Right lobe of liver (tissue), 6 donors: ENCODE results near the gene PTPRN2. TPM values are rescaled to one million over a fixed set of nuclear protein-coding genes. Genes with fewer than 3 reads are reported as not detected.
"Not testable (repeated sequence)": the region's sequence is repeated elsewhere in the genome, so short reads cannot be mapped to it uniquely, and the experiment has no call there.

ENCODE experiments used
- ATAC-seq, 4 donors: fragments of 200-7000 bp; cut with Tn5 transposase; one replicate each; pipeline ENCODE4 v1.9.1; 2020; ENCODE audit warnings: mild to moderate bottlenecking in 4 of 4, moderate library complexity in 4 of 4
- DNase-seq, 3 donors: peaks; one replicate each; pipeline ENCODE4 v3.0.0-alpha.2; 2020
- H3K27ac ChIP-seq, 3 donors: fragments of 200-600 bp; one replicate each; pipeline ENCODE4 v1.8.0; 2022
- H3K27me3 ChIP-seq, 2 donors: fragments of 200-600 bp; one replicate each; pipeline ENCODE4 v1.8.0; 2022
- H3K36me3 ChIP-seq, 4 donors: fragments of 200-600 bp; sonication (generic) in 1 of 4; one replicate each; pipeline versions ENCODE4 v1.5.1 to v1.8.0; 2017 to 2022; ENCODE audit warnings: control low read depth in 1 of 4
- H3K4me1 ChIP-seq, 4 donors: fragments of 200-600 bp; sonication (generic) in 1 of 4; one replicate each; pipeline versions ENCODE4 v1.5.1 to v1.8.0; 2017 to 2022; ENCODE audit warnings: control low read depth in 1 of 4
- H3K4me3 ChIP-seq, 3 donors: fragments of 200-600 bp; one replicate each; pipeline ENCODE4 v1.8.0; 2022
- H3K9me3 ChIP-seq, 4 donors: fragments of 200-600 bp; sonication (generic) in 1 of 4; one replicate each; pipeline versions ENCODE4 v1.5.1 to v1.8.0; 2017 to 2022; ENCODE audit warnings: control low read depth in 1 of 4
- CTCF ChIP-seq, 4 donors: fragments of 200-600 bp in 3 of 4; fragments of 450-650 bp in 1 of 4; IDR thresholded peaks; one replicate each; pipeline versions ENCODE4 v1.5.1 to v1.8.0; 2016 to 2022; ENCODE audit warnings: antibody characterized with exemption in 4 of 4, mild to moderate bottlenecking in 2 of 4
- POLR2A ChIP-seq: fragments of 450-650 bp; IDR thresholded peaks from one replicate; pipeline ENCODE4 v1.6.1; 2017; ENCODE audit warnings: antibody characterized with exemption, mild to moderate bottlenecking
- WGBS: methylation state at CpG from one replicate; pipeline ENCODE4 v1.1.6; 2018; ENCODE audit warnings: low coverage, low lambda C conversion rate; ENCODE audit not compliant: insufficient coverage; ENCODE audit errors: missing lambda C conversion rate; 5-methylcytosine and 5-hydroxymethylcytosine counted together
- intact Hi-C, 2 donors: fragments of 100-400 bp; cut with DNase I; formaldehyde crosslinking; loops; one replicate each; pipeline versions ENCODE4 v1.11.2 to v1.14.1; 2022
- total RNA-seq, 6 experiments: library from RNA; depleted of rRNA in 2 of 6; stranded (reverse); fragments of >200 nt in 2 of 6; fragmentation: NEBNext Ultra II Directional in 3 of 6; extraction: Animal tissue kit (Norgen Biotek cat#: 25700) in 3 of 6; gene quantifications; one replicate each; pipeline versions ENCODE4 v1.1.0 to v1.2.4, GENCODE V29; 2016 to 2023
- donor health status: DM: no; HTN: yes; CAD: no.
- donor health status: DM: no; HTN: no; CAD: no.
- donor health status: DM: no; HTN: no; CAD: no.
- donor health status: DM: no; HTN: yes; CAD: no.
- donor health status: DM: no; HTN: yes; CAD: no.

The PTPRN2 gene
- total RNA-seq, 6 experiments from 2014 or later, result 0.15 to 0.87 (median 0.67) TPM

GRCh38 chr7:158507917-158508316, 79.7 kb downstream of the PTPRN2 start:
- Histone ChIP-seq H3K27ac (no peak overlapping the region), H3K36me3 (no peaks in the 10 kb centered on the region), H3K9me3 (no peaks in the 10 kb centered on the region), H3K4me1 (no peaks in the 10 kb centered on the region), H3K4me3 (no peak overlapping the region), H3K27me3 (no peaks in the 10 kb centered on the region)
- ATAC-seq (peak in 2 of 4 donors; percentile 17 to 35), DNase-seq (no peak)
- TF ChIP-seq POLR2A (no peak), CTCF (IDR thresholded peaks at IDR 0.05) (no peak)
- 63% methylated on average over 2 of the region's 15 CpGs for WGBS
- intact Hi-C loops, result no loop called here

GRCh38 chr7:158507175-158507574, 80.4 kb downstream of the PTPRN2 start:
- H3K4me3 ChIP-seq, H3K4me1 ChIP-seq, DNase-seq, H3K36me3 ChIP-seq, intact Hi-C loops, H3K27me3 ChIP-seq, H3K27ac ChIP-seq, ATAC-seq, H3K9me3 ChIP-seq: not testable (repeated sequence)
- WGBS, result 48% methylated on average over 3 of the region's 7 CpGs

GRCh38 chr7:158506626-158507025, 81.0 kb downstream of the PTPRN2 start:
- H3K4me1 ChIP-seq, result no peaks in the 10 kb centered on the region
- H3K4me3 ChIP-seq, result no peak overlapping the region
- no peaks in the 10 kb centered on the region for H3K27me3 ChIP-seq
- H3K9me3 ChIP-seq, result no peaks in the 10 kb centered on the region
- no peak overlapping the region for H3K27ac ChIP-seq
- no peaks in the 10 kb centered on the region for H3K36me3 ChIP-seq
- intact Hi-C loops, result no loop called here
- no peak for DNase-seq
- no peak for TF ChIP-seq POLR2A
- no peak for TF ChIP-seq CTCF (IDR thresholded peaks at IDR 0.05)
- no peak for ATAC-seq
- WGBS, result 89% methylated on average over 4 of the region's 12 CpGs

- H3K27ac ChIP-seq, result no peak overlapping the region
- no peak for TF ChIP-seq CTCF (IDR thresholded peaks at IDR 0.05)
- no peak for TF ChIP-seq POLR2A
- WGBS, result 78% methylated on average over 9 of the region's 14 CpGs
- no peaks in the 10 kb centered on the region for H3K4me1 ChIP-seq
- DNase-seq (no peak), ATAC-seq (no peak)
- H3K4me3 ChIP-seq, result no peak overlapping the region
- H3K27me3 ChIP-seq, result no peaks in the 10 kb centered on the region
- H3K9me3 ChIP-seq, result no peaks in the 10 kb centered on the region
- intact Hi-C loops, result no loop called here
- no peaks in the 10 kb centered on the region for H3K36me3 ChIP-seq
These were observed 81.9 kb downstream of the PTPRN2 start for GRCh38 chr7:158505683-158506082.

- ATAC-seq (no peak), DNase-seq (no peak)
- TF ChIP-seq CTCF (IDR thresholded peaks at IDR 0.05), result no peak
- no peak for TF ChIP-seq POLR2A
- intact Hi-C loops, result no loop called here
- Histone ChIP-seq H3K27me3 (no peaks in the 10 kb centered on the region), H3K27ac (no peak overlapping the region), H3K36me3 (no peaks in the 10 kb centered on the region), H3K4me1 (no peaks in the 10 kb centered on the region), H3K9me3 (no peaks in the 10 kb centered on the region), H3K4me3 (no peak overlapping the region)
- 48% methylated on average over 4 of the region's 11 CpGs for whole genome bisulfite sequencing
These were observed 85.4 kb downstream of the PTPRN2 start for GRCh38 chr7:158502068-158502750.
